DMS153 treated with DMSO at 0.1 percent for 48 hours (cell line): Measurements from ENCODE around the gene HAGHL.
"Not testable (repeated sequence)": the region's sequence is repeated elsewhere in the genome, so short reads cannot be mapped to it uniquely, and the experiment has no call there.

ENCODE experiments used
- DNase-seq: peaks from one replicate; lab custom pipeline; 2025; ENCODE audit not compliant: unreplicated experiment; lab: John Stamatoyannopoulos, UW

Gene HAGHL

GRCh38 chr16:733382-734207 is 6.7 kb downstream of the HAGHL start:
- no peak for DNase-seq

- DNase-seq, result no peak
Measured at GRCh38 chr16:734208-734980, 7.5 kb downstream of the HAGHL start.

- no peak for DNase-seq
Measured at GRCh38 chr16:734981-735881, 8.3 kb downstream of the HAGHL start.

GRCh38 chr16:735982-736453 is 9.1 kb downstream of the HAGHL start:
- no peak for DNase-seq

GRCh38 chr16:736936-737481 is 10.1 kb downstream of the HAGHL start:
- DNase-seq, result no peak

- no peak for DNase-seq
Measured at GRCh38 chr16:739560-740458, 12.9 kb downstream of the HAGHL start.

GRCh38 chr16:740459-740763 is 13.5 kb downstream of the HAGHL start:
- no peak for DNase-seq

GRCh38 chr16:740764-741505 is 14.0 kb downstream of the HAGHL start, which contains the start of gene CIAO3:
TSS of gene CIAO3 (minus strand) at chr16:740997. CDS start at chr16:740985, 12 bp downstream.
- DNase-seq, result peak; percentile 75

GRCh38 chr16:741986-742629 is 15.2 kb downstream of the HAGHL start:
- no peak for DNase-seq

- not testable (repeated sequence) for DNase-seq
Measured at GRCh38 chr16:742894-743293, 16.0 kb downstream of the HAGHL start.

- no peak for DNase-seq
Measured at GRCh38 chr16:743794-744500, 17.0 kb downstream of the HAGHL start.

GRCh38 chr16:745739-746138 is 18.8 kb downstream of the HAGHL start:
- no peak for DNase-seq

- no peak for DNase-seq
Measured at GRCh38 chr16:746637-747036, 19.7 kb downstream of the HAGHL start.

GRCh38 chr16:747978-748746 is 21.3 kb downstream of the HAGHL start:
- DNase-seq, result no peak

GRCh38 chr16:749010-749409 is 22.1 kb downstream of the HAGHL start:
- DNase-seq, result no peak

- no peak for DNase-seq
Measured at GRCh38 chr16:750485-750884, 23.6 kb downstream of the HAGHL start.
